ENCODE data around the gene ZNF735.
A peak's percentile ranks its signal among the peaks of the same experiment; 100 is the strongest.
"Not testable (repeated sequence)": the region's sequence is repeated elsewhere in the genome, so short reads cannot be mapped to it uniquely, and the experiment has no call there.

Gene ZNF735

GRCh38 chr7:64206903-64207302 lies at the start of gene ZNF735:
ZNF735 (plus strand) TSS chr7:64207203; CDS start chr7:64207203, 0 bp downstream.
- DNase-seq: no peak

- DNase-seq: not testable (repeated sequence)
Measured at GRCh38 chr7:64170974-64171373, 36.0 kb upstream of the ZNF735 start.

- DNase-seq: no peak
Measured at GRCh38 chr7:64174328-64174727, 32.7 kb upstream of the ZNF735 start.

GRCh38 chr7:64174941-64175340 lies 32.1 kb upstream of the ZNF735 start:
- no peak for DNase-seq

GRCh38 chr7:64180989-64181388 lies 26.0 kb upstream of the ZNF735 start:
- DNase-seq: peak in 1 of 2 experiments; percentile 1

- no peak for DNase-seq
Measured at GRCh38 chr7:64181586-64181985, 25.4 kb upstream of the ZNF735 start.

GRCh38 chr7:64182036-64182790 lies 24.8 kb upstream of the ZNF735 start:
- DNase-seq: no peak

GRCh38 chr7:64183126-64183742 lies 23.8 kb upstream of the ZNF735 start:
- peak in 1 of 2 experiments; percentile 0 for DNase-seq

GRCh38 chr7:64183827-64184372 lies 23.1 kb upstream of the ZNF735 start:
- no peak for DNase-seq

GRCh38 chr7:64184376-64184775 lies 22.6 kb upstream of the ZNF735 start:
- no peak for DNase-seq

- no peak for DNase-seq
Measured at GRCh38 chr7:64187408-64187807, 19.6 kb upstream of the ZNF735 start.

GRCh38 chr7:64192148-64192704 lies 14.8 kb upstream of the ZNF735 start:
- no peak for DNase-seq

- DNase-seq: no peak
Measured at GRCh38 chr7:64192775-64193174, 14.2 kb upstream of the ZNF735 start.

GRCh38 chr7:64219710-64220298 lies 12.8 kb downstream of the ZNF735 start:
- not testable (repeated sequence) for DNase-seq

GRCh38 chr7:64223366-64223765 lies 16.4 kb downstream of the ZNF735 start:
- DNase-seq: no peak

- not testable (repeated sequence) for DNase-seq
Measured at GRCh38 chr7:64228174-64228573, 21.2 kb downstream of the ZNF735 start, which contains the start of gene ZNF679. ZNF679 (plus strand) TSS chr7:64228474; CDS start chr7:64249118, 20,644 bp downstream.

GRCh38 chr7:64266341-64266919 lies 59.4 kb downstream of the ZNF735 start:
- DNase-seq: no peak
